Right hindlimb (tissue), 1 donor: Measurements from ENCODE around the gene DCC.

ENCODE experiments used
- DNase-seq: peaks from one replicate; pipeline ENCODE4 v3.0.0-alpha.2; 2018

DCC gene

GRCh38 chr18:53266850-53267249, 926.9 kb downstream of the DCC start:
- no peak for DNase-seq

- DNase-seq: no peak
Observed at GRCh38 chr18:53268455-53268854, 928.5 kb downstream of the DCC start.

GRCh38 chr18:53281406-53281805, 941.4 kb downstream of the DCC start:
- no peak for DNase-seq

- DNase-seq: no peak
Observed at GRCh38 chr18:53283708-53284107, 943.7 kb downstream of the DCC start.

GRCh38 chr18:53305461-53305860, 965.5 kb downstream of the DCC start:
- DNase-seq: no peak

GRCh38 chr18:53319628-53320027, 979.6 kb downstream of the DCC start:
- no peak for DNase-seq

DNA sequence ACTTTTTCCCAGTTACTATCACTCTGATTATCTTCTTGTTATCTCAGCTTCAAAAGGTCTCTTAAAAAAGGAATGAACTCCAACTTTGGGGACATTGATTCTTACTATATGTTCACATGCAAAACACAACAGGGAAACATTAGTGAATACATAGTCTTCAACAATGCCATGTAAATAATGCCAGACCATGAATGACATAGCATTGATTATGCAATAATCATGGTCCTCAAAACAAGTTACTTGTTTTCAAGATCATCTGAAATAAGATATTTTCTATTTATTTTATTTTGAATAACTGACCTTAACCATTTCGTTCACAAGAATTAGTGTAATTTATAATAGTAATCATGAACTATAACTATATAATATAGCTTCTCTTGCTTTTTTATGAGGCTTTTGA, 982.2 kb downstream of the DCC start:
- no peak for DNase-seq

DNA sequence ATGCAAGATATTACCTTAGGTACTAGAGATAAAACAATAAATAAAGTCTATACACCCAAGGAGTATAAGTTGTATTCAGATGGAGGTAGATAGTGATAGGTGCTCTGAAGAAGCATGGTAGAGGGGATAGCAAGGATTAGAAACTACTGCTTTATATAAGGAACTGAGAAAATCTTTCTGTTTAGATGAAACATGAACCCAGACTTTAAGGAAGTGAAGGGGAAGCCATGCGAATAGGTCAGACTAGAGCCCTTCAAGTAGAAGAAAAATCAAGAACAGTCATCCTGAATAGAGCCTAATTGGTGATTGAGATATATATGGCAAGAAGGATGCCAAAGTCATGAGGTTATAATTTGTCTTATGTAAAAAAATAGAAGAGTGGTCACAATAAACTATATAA, 984.4 kb downstream of the DCC start:
- DNase-seq: no peak

DNA sequence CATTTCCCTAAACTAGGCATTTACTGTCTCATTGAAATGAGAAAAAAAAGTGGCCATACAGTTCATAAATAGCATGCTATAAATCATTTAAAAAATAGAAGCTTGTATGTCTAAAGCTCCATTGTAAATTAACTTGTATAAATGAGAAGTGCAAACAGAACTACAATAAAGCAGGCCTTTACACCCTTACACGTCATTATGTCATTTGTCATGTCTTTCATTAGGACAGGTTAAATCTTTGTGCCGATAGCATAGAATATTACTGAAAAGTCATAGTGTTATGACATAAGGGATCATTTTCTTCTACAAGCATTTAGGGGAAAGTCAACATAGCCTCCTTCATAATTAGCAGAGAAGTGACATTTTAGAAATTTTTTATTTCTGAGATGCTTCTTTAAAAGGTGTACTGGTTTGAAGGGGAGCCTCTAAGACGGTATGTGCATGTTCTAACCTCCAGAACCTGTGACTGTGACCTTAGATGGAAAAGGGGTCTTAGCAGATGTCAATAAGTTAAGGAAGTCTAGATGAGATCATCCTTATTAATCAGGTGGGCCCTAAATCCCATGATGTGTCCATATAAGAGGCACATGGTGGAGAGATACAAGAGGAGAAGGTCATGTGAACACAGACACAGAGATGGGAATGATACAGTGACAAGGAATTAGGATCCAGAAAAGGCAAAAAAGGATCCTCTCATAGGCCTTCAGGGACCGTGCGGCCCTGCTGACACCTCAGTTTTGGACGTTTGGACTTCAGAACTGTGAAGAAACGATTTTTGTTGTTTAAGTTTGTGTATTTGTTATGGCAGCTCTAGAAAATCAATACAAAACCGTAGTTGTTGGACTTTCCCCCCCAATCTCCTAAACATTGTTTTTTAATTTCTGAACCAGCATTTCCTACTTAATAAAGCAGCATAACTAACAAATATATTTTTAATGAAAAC, 1020.8 kb downstream of the DCC start:
- DNase-seq: no peak

- DNase-seq: no peak
Observed at GRCh38 chr18:53375621-53376020, 1035.6 kb downstream of the DCC start.

DNA sequence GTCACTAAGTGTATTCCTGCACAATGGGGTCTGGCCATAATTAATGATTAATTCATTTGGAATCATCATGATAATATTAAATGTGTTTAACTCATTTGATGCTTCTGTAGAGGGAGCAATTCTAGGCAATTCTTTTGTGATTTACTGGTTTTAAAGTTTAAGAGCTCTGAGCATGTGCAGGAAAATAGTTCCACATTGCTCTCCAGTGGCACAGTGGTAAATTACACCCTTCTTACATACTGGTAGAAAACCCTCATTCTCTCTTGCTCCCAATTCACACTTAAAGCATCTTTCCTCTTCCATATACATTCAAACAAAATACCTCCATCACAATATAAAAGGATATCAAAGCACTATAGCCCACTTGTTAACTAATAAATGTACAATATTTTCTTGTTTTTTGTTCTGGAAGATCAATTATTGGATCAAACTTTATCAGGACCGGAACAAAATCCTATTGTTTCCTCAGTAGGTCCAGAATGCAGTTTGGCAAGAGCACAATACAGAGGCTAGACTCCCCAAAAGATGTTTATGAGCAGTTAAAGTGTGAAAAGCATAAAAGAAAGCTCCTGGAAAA, 1040.2 kb downstream of the DCC start:
- DNase-seq: no peak

GRCh38 chr18:53382870-53383269, 1042.9 kb downstream of the DCC start:
- DNase-seq: no peak

- no peak for DNase-seq
Observed at GRCh38 chr18:53385889-53386288, 1045.9 kb downstream of the DCC start.

DNA sequence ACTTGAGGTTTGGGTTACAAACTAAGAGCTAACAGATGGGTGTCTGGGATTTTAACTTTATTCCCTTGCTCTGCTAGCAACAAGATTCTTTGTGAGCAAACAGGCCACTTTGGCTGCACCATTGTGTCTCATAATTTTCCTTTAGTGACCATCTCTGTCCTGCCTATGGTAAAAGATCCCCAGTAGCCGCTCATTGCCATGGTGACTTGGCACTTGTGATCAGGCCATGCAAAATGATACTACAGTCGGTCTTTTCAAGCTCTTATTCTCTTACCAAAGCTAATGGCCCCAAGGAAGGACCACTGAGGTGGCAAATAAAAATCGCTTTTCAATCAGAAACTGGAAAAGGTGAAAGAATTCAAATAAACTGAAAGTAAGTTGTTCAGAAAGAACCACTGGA, 1047.6 kb downstream of the DCC start:
- DNase-seq: no peak

DNA sequence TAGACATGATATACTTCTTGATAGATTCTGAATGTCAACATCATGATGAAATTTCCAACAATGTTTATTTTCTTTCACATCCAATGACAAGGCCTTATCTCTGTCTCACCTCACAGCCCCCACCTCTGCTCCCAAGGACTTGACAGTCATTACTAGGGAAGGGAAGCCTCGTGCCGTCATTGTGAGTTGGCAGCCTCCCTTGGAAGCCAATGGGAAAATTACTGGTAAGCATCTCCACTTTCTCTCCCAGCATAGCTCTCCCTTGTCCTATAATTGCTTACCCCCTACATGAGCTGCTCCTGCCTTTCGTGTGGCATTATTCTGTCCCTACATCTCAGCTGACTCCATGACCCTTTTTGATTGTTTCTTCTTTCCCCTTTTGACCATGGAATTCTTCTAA, 1062.7 kb downstream of the DCC start:
- DNase-seq: no peak

- DNase-seq: no peak
Observed at GRCh38 chr18:53408271-53408670, 1068.3 kb downstream of the DCC start.

DNA sequence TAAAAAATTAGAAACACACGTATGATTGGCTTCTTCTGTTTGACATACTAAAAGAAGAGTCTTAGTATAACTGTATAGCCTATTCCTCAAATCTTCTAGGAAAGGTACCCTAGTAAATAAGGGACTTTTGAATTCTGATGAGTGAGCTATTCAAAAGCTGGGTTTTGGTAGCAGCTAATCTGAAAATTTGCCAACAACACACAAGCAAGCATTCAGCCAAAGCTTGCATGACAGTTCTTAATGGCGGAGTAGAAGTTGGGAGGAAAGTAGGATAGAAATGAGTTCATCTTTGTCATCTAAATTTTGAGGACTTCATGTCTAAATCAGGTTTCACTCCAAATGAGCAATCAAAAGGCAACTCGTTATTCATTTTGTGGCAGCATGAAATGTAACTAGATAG, 1071.5 kb downstream of the DCC start:
- DNase-seq: no peak

DNA sequence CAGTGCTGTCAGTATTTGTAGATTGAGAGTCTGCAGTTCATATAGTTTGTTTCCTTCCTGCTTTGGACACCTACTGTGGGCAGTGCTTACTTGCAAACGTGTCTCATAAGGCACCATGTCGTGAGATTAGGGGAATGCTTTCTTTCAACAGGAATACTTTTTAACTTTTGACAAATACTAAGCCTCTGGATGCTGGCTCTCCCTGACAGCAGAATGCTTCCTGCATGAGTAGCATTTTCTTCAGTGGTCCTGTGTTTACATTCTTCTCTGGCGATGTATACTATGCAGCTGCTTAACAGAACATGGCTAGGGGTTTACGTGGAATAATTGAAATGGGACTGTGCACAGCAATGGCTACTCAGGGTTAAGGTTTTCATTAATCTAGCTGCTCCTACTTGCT, 1077.0 kb downstream of the DCC start:
- no peak for DNase-seq

- no peak for DNase-seq
Observed at GRCh38 chr18:53421869-53422268, 1081.9 kb downstream of the DCC start.

DNA sequence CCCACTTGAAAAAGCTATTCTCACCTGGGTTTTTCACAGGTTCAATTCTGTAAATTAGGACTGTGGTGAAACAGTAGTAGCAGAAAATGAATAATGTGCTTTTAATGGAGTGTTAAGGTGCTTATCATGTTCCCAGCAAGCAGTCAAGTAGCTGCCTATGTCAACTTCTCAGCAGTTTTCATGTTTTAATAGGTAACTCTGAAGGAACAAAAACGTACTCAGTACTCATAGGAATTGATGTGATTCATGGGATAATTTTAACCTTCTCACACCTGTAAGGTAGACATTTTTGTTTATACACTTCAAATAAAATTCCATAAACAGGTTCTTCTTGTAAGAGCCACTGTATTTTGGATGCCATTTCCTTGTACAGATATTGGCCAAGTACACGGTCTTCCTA, 1082.9 kb downstream of the DCC start:
- DNase-seq: no peak

DNA sequence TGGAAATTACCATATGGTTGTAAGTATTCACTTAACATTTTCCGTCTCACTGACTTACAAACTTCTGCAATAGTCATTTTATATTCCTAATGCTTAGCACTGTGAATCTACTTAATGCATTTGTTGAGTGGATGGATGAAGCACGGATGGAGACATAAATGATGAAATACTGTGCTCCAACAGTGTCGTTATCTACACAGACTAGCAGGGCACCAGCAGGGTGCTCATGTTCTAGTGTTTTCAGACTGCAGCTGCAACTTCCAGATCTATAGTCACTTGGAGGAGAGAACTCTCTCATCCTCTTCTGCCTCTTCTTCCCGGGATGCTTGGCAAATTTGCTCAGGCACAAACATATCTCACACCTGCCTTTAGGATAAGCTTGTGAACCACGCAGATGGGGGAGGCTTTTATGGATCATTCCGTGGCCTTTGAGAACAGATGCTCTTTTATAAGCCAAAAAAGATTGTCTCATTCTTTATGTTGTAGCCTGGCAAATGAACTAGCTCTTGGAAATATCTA, 1086.7 kb downstream of the DCC start:
- DNase-seq: no peak

DNA sequence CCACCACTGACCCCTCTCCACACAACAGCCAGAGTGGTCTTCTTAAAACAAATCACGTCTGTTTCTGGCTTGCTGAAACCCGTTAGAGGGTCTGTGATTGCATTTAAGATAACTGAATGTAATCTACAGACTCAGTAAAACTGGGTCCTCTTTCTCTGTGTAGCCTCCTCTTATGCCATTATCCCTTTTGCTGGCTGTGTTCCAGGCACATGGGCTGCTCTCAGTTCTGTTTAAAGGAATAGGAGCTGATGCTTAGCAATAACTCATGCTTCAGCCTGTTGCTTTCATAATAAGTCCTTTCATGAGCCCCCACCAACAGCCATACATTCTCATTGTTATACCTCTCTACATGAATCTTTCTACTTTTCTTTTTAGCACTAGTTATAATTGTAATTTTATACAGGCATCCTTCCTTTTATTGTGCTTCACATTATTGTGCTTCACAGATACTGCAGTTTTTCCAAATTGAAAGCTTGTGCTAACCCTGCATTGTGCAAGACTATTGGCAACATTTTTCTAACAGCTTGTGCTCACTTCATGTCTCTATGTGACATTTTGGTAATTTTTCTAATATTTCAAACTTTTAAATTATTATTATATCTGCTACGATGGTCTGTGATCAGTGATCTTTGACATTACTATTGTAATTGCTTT, 1101.9 kb downstream of the DCC start:
- DNase-seq: no peak

GRCh38 chr18:53442415-53442783, 1102.4 kb downstream of the DCC start:
- DNase-seq: no peak

DNA sequence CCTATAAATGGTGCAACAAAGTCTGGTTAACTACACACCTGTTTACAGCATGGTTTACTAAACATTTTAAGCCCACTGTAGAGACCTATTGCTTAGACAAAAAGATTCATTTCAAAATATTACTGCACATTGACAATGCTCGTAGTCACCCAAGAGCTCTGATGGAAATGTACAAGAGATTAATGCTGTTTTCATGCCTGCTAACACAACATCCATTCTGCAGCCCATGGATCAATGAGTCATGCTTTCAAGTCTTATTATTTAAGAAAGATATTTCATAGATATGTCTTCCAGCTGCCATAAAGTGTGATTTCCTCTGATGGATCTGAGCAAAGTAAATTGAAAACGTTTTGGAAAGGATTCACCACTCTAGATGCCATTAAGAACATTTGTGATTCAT, 1103.3 kb downstream of the DCC start:
- DNase-seq: no peak
